NCI-H510A (cell line): ENCODE results near the gene NR2F1.

Experiments
- DNase-seq: peaks from one replicate; lab custom pipeline; 2025; lab: John Stamatoyannopoulos, UW

NR2F1 gene

GRCh38 chr5:93642526-93642925 is 59.5 kb downstream of the NR2F1 start:
- DNase-seq: no peak
